ENCODE measurements around the gene FAM83G. TPM values are rescaled to one million over a fixed set of nuclear protein-coding genes. Genes with fewer than 3 reads are reported as not detected.

The FAM83G gene
- polyA plus RNA-seq, 1 of the 3 experiments (the other 2 are of a cell fraction): 6.5 TPM

DNA sequence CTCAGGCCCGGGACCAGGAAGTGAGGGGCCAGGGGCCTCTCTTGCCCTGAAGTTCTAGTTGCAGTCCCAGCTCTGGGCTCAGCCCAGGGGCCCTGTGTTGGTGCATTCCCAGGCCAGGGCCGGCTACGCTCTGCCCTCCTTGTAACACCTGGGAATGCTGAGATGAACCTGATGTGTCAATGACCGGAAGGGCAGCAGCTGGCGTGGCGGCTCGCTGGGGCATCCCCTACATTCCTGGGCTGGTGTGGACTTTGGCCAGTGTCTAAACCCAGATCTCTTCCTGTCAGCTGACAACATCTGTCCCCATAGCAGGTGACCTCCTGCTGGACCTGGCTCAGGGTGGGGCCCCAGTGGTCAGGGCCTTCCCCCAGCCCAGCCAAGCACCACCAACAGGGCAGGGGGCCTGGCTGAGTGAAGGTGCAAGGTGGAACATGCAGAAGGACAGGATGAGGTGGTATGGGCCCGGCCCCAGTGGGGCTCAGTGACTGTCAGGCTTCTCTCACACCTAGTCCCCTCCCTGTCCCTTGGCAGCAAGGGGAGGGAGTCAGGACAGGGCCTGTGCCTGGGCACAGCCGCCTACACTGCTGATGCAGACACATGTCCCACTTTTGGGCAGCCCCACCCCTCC lies 15.9 kb downstream of the FAM83G start (continued):
- TF ChIP-seq, protein P1, sequence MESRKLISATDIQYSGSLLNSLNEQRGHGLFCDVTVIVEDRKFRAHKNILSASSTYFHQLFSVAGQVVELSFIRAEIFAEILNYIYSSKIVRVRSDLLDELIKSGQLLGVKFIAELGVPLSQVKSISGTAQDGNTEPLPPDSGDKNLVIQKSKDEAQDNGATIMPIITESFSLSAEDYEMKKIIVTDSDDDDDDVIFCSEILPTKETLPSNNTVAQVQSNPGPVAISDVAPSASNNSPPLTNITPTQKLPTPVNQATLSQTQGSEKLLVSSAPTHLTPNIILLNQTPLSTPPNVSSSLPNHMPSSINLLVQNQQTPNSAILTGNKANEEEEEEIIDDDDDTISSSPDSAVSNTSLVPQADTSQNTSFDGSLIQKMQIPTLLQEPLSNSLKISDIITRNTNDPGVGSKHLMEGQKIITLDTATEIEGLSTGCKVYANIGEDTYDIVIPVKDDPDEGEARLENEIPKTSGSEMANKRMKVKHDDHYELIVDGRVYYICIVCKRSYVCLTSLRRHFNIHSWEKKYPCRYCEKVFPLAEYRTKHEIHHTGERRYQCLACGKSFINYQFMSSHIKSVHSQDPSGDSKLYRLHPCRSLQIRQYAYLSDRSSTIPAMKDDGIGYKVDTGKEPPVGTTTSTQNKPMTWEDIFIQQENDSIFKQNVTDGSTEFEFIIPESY (IDR thresholded peaks at IDR 0.05; ENCODE audit: borderline replicate concordance, low read depth): no peak
- TF ChIP-seq, protein P2, sequence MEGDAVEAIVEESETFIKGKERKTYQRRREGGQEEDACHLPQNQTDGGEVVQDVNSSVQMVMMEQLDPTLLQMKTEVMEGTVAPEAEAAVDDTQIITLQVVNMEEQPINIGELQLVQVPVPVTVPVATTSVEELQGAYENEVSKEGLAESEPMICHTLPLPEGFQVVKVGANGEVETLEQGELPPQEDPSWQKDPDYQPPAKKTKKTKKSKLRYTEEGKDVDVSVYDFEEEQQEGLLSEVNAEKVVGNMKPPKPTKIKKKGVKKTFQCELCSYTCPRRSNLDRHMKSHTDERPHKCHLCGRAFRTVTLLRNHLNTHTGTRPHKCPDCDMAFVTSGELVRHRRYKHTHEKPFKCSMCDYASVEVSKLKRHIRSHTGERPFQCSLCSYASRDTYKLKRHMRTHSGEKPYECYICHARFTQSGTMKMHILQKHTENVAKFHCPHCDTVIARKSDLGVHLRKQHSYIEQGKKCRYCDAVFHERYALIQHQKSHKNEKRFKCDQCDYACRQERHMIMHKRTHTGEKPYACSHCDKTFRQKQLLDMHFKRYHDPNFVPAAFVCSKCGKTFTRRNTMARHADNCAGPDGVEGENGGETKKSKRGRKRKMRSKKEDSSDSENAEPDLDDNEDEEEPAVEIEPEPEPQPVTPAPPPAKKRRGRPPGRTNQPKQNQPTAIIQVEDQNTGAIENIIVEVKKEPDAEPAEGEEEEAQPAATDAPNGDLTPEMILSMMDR (IDR thresholded peaks at IDR 0.05): no peak
- TF ChIP-seq, protein P3, sequence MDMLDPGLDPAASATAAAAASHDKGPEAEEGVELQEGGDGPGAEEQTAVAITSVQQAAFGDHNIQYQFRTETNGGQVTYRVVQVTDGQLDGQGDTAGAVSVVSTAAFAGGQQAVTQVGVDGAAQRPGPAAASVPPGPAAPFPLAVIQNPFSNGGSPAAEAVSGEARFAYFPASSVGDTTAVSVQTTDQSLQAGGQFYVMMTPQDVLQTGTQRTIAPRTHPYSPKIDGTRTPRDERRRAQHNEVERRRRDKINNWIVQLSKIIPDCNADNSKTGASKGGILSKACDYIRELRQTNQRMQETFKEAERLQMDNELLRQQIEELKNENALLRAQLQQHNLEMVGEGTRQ (IDR thresholded peaks at IDR 0.05; ENCODE audit: borderline replicate concordance, low read depth, low read length): no peak
- TF ChIP-seq ELF1 (IDR thresholded peaks at IDR 0.05) (no peak), NFIC (IDR thresholded peaks at IDR 0.05; ENCODE audit: borderline replicate concordance) (no peak), EP300 (IDR thresholded peaks at IDR 0.05; ENCODE audit: borderline replicate concordance in 1 of 2, low read depth in 1 of 2, low read length in 1 of 2) (no peak)
- TF ChIP-seq, protein P4, sequence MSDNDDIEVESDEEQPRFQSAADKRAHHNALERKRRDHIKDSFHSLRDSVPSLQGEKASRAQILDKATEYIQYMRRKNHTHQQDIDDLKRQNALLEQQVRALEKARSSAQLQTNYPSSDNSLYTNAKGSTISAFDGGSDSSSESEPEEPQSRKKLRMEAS (IDR thresholded peaks at IDR 0.05; ENCODE audit: low read depth): no peak

DNA sequence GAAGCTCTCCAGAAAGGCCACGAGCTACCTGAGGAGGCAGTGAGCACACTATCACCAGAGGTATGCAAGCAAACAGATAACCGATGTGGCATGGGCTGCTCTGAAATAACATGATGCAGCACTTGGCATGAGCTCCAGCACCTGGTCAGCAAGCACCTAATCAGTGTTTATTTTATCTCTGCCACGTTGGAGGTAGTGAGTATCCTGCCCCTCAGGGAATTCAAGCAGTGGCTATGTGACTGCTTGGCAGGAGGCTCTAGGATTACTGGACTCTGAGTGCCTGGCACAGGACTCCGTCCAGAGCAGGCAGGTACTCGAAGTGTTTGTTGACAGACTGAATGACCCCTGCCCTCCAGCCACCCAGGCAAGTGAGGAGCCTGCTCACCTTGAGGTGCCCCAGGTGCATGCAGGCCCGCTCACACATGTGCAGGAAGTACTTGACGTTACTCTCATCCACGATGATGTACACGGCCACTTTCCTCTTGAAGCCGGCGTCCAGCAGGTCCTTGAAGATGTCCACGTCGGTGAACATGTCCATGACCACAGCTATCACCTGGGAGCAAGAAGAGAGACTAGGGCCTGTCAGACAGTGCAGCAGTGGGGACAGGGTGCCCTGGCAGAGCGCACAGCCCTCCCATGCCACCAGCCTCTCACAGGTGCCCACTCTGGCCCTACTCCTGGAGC lies 16.6 kb downstream of the FAM83G start:
- Histone ChIP-seq H3K9me2 (no peaks in the 10 kb centered on the region), H3K4me1 (ENCODE audit: control insufficient read depth in 1 of 2, insufficient read depth in 2 of 2, low read depth in 1 of 2, low read length in 1 of 2) (no peaks in the 10 kb centered on the region; a peak in 1 of 4 replicates), H3K36me3 (replicated peaks in 1 of 2; ENCODE audit: control insufficient read depth in 1 of 2, insufficient read depth in 2 of 2, low read length in 1 of 2) (peaks cover 0 to 11% of the 10 kb centered on the region in 2 experiments), H3K9me3 (no peaks in the 10 kb centered on the region), H3K4me3 (ENCODE audit: low read depth in 2 of 2, low read length in 1 of 2) (no peak overlapping the region), H2AFZ (ENCODE audit: low read depth) (no peak overlapping the region), H3K4me2 (no peak overlapping the region), H3K27me3 (ENCODE audit: insufficient read depth) (no peaks in the 10 kb centered on the region), H3K79me2 (ENCODE audit: insufficient read depth) (peaks cover 15% of the 10 kb centered on the region; the same call in 1 of the 2 replicates), H3K27ac (ENCODE audit: low read depth in 2 of 2, low read length in 1 of 2) (no peak overlapping the region), H3F3A (replicated peaks; ENCODE audit: insufficient read depth) (no peaks in the 10 kb centered on the region), H3K9ac (no peak overlapping the region), H4K20me1 (ENCODE audit: insufficient read depth) (no peaks in the 10 kb centered on the region)
- ChIA-PET CTCF (interaction anchor here (1.3 kb wide), 1 partner anchor 9 kb away, joined by 3 read pairs; no protein-coding TSS in a partner anchor), POLR2A (no interaction called here)
- WGBS (ENCODE audit: low lambda C conversion rate): 93% methylated on average over 5 of the region's 14 CpGs
- DNase-seq: no peak
- no peak for TF ChIP-seq FOSL2 (IDR thresholded peaks at IDR 0.05; ENCODE audit: borderline replicate concordance, low read depth)
- no peak for TF ChIP-seq GABPA (IDR thresholded peaks at IDR 0.05; ENCODE audit: low read depth)
- TF ChIP-seq FOXJ3 (CRISPR knock-in tag; IDR thresholded peaks at IDR 0.05): no peak
- TF ChIP-seq JUND (IDR thresholded peaks at IDR 0.05): no peak
- TF ChIP-seq, protein P5, sequence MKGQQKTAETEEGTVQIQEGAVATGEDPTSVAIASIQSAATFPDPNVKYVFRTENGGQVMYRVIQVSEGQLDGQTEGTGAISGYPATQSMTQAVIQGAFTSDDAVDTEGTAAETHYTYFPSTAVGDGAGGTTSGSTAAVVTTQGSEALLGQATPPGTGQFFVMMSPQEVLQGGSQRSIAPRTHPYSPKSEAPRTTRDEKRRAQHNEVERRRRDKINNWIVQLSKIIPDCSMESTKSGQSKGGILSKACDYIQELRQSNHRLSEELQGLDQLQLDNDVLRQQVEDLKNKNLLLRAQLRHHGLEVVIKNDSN (IDR thresholded peaks at IDR 0.05; ENCODE audit: borderline replicate concordance, low read depth): no peak
- TF ChIP-seq RCOR1 (IDR thresholded peaks at IDR 0.05; ENCODE audit: low read length): no peak
- TF ChIP-seq RAD21 (IDR thresholded peaks at IDR 0.05; ENCODE audit: low read length): no peak
- TF ChIP-seq SIN3A (IDR thresholded peaks at IDR 0.05; ENCODE audit: borderline replicate concordance, low read depth, low read length): no peak
- no peak for TF ChIP-seq YY1 (IDR thresholded peaks at IDR 0.05; ENCODE audit: low read depth)
- TF ChIP-seq TAF1 (IDR thresholded peaks at IDR 0.05; ENCODE audit: borderline replicate concordance, low read depth, low read length): no peak
- TF ChIP-seq, protein P4 (IDR thresholded peaks at IDR 0.05; ENCODE audit: low read depth): no peak
- no peak for TF ChIP-seq FOXM1 (IDR thresholded peaks at IDR 0.05; ENCODE audit: low read depth)
- TF ChIP-seq, protein P1 (IDR thresholded peaks at IDR 0.05; ENCODE audit: borderline replicate concordance, low read depth): no peak
- no peak for TF ChIP-seq GATA2 (CRISPR knock-in tag; IDR thresholded peaks at IDR 0.05)
- no peak for TF ChIP-seq NFIC (IDR thresholded peaks at IDR 0.05; ENCODE audit: borderline replicate concordance)

All from SK-N-SH (cell line).